ENCODE measurements around the gene POLDIP3.
"Not testable (repeated sequence)": the region's sequence is repeated elsewhere in the genome, so short reads cannot be mapped to it uniquely, and the experiment has no call there.

Gene POLDIP3

GRCh38 chr22:42562684-42563083, 52.0 kb downstream of the POLDIP3 start:
- DNase-seq (ENCODE audit: low read depth) = no peak
- TF ChIP-seq CTCF (conservative IDR thresholded peaks at IDR 0.05; ENCODE audit: low read depth, low read length) = no peak
- H3K4me3 ChIP-seq (ENCODE audit: low read depth, low read length) = no peak overlapping the region

GRCh38 chr22:42562279-42562678, 52.4 kb downstream of the POLDIP3 start:
- TF ChIP-seq CTCF (conservative IDR thresholded peaks at IDR 0.05; ENCODE audit: low read depth, low read length) = no peak
- DNase-seq (ENCODE audit: low read depth) = no peak
- H3K4me3 ChIP-seq (ENCODE audit: low read depth, low read length) = no peak overlapping the region

- TF ChIP-seq CTCF (conservative IDR thresholded peaks at IDR 0.05; ENCODE audit: low read depth, low read length) = no peak
- H3K4me3 ChIP-seq (ENCODE audit: low read depth, low read length) = no peak overlapping the region
- no peak for DNase-seq (ENCODE audit: low read depth)
Measured at GRCh38 chr22:42561856-42562255, 52.8 kb downstream of the POLDIP3 start.

GRCh38 chr22:42560781-42561180, 53.9 kb downstream of the POLDIP3 start:
- no peak overlapping the region for H3K4me3 ChIP-seq (ENCODE audit: low read depth, low read length)
- TF ChIP-seq CTCF (conservative IDR thresholded peaks at IDR 0.05; ENCODE audit: low read depth, low read length) = peak; percentile 68
- peak; percentile 26 for DNase-seq (ENCODE audit: low read depth)

GRCh38 chr22:42560381-42560780, 54.3 kb downstream of the POLDIP3 start:
- no peak for DNase-seq (ENCODE audit: low read depth)
- TF ChIP-seq CTCF (conservative IDR thresholded peaks at IDR 0.05; ENCODE audit: low read depth, low read length) = no peak
- H3K4me3 ChIP-seq (ENCODE audit: low read depth, low read length) = no peak overlapping the region

- DNase-seq (ENCODE audit: low read depth) = peak; percentile 72
- TF ChIP-seq CTCF (conservative IDR thresholded peaks at IDR 0.05; ENCODE audit: low read depth, low read length) = no peak
- H3K4me3 ChIP-seq (ENCODE audit: low read depth, low read length) = peak within 1 kb of the TSS; percentile 65
Measured at GRCh38 chr22:42553475-42554361, 61.0 kb downstream of the POLDIP3 start, which contains the start of gene SERHL2. TSS of gene SERHL2 (plus strand) at chr22:42553956. CDS start at chr22:42554021, 65 bp downstream.

- not testable (repeated sequence) for H3K4me3 ChIP-seq (ENCODE audit: low read depth, low read length); DNase-seq (ENCODE audit: low read depth)
Measured at GRCh38 chr22:42552294-42552647, 62.4 kb downstream of the POLDIP3 start.
